ENCODE results near the gene FLOT1.

- no peak for TF ChIP-seq CTCF (IDR thresholded peaks at IDR 0.05)
- TF ChIP-seq POLR2A (IDR thresholded peaks at IDR 0.05), result peak; percentile 67 to 79
- TF ChIP-seq POLR2AphosphoS5 (IDR thresholded peaks at IDR 0.05), result peak; percentile 81 to 93 (median 92)
- no peak for TF ChIP-seq EP300 (IDR thresholded peaks at IDR 0.05)
These were observed 56.2 kb downstream of the FLOT1 start, which contains the start of gene PPP1R18 for GRCh38 chr6:30686009-30686907.
